Measurements from ENCODE around the gene GPR135. TPM values are rescaled to one million over a fixed set of nuclear protein-coding genes. Genes with fewer than 3 reads are reported as not detected.
A peak's percentile ranks its signal among the peaks of the same experiment; 100 is the strongest.

GPR135 gene
- total and polyA plus RNA-seq, 4 donors, result 5.7 to 8.4 (median 6.3) TPM

GRCh38 chr14:59492384-59492783 is 27.2 kb upstream of the GPR135 start:
- H3K27me3 ChIP-seq (ENCODE audit: control insufficient read depth, insufficient read depth, low read length), result no peaks in the 10 kb centered on the region
- H3K9me3 ChIP-seq (ENCODE audit: control insufficient read depth, insufficient read depth, low read length), result no peaks in the 10 kb centered on the region
- no peaks in the 10 kb centered on the region for H3K4me1 ChIP-seq (ENCODE audit: control insufficient read depth, insufficient read depth, low read length)
- no peak overlapping the region for H3K4me3 ChIP-seq (ENCODE audit: low read depth, low read length)
- no peak overlapping the region for H3K27ac ChIP-seq (ENCODE audit: low read depth, low read length)
- WGBS (ENCODE audit: insufficient coverage), result no CpG with 5 or more reads among the region's 1 CpG
- peaks cover 13% of the 10 kb centered on the region for H3K36me3 ChIP-seq (ENCODE audit: control insufficient read depth, insufficient read depth, low read length)
- DNase-seq (ENCODE audit: low read depth in 4 of 6, low spot score in 6 of 6), result no peak

- no peak for DNase-seq (ENCODE audit: low read depth in 4 of 6, low spot score in 6 of 6)
- WGBS (ENCODE audit: insufficient coverage), result 96% methylated on average over 3 of the region's 3 CpGs
- no peak overlapping the region for H3K4me3 ChIP-seq (ENCODE audit: low read depth, low read length)
- no peaks in the 10 kb centered on the region for H3K9me3 ChIP-seq (ENCODE audit: control insufficient read depth, insufficient read depth, low read length)
- H3K27ac ChIP-seq (ENCODE audit: low read depth, low read length), result no peak overlapping the region
- H3K36me3 ChIP-seq (ENCODE audit: control insufficient read depth, insufficient read depth, low read length), result peaks cover 13% of the 10 kb centered on the region
- H3K27me3 ChIP-seq (ENCODE audit: control insufficient read depth, insufficient read depth, low read length), result no peaks in the 10 kb centered on the region
- peaks cover under 1% of the 10 kb centered on the region for H3K4me1 ChIP-seq (ENCODE audit: control insufficient read depth, insufficient read depth, low read length)
Measured at GRCh38 chr14:59490756-59491155, 25.6 kb upstream of the GPR135 start.

- Histone ChIP-seq H3K27ac (ENCODE audit: low read depth, low read length) (peak overlapping the region; percentile 94), H3K9me3 (ENCODE audit: control insufficient read depth, insufficient read depth, low read length) (no peaks in the 10 kb centered on the region), H3K27me3 (ENCODE audit: control insufficient read depth, insufficient read depth, low read length) (no peaks in the 10 kb centered on the region), H3K4me3 (ENCODE audit: low read depth, low read length) (peak overlapping the region; percentile 93), H3K36me3 (ENCODE audit: control insufficient read depth, insufficient read depth, low read length) (peaks cover 3% of the 10 kb centered on the region), H3K4me1 (ENCODE audit: control insufficient read depth, insufficient read depth, low read length) (peaks cover 12% of the 10 kb centered on the region)
- DNase-seq (ENCODE audit: low read depth in 4 of 6, low spot score in 6 of 6), result peak in 1 of 6 donors; percentile 42
- 0% methylated on average over 25 of the region's 32 CpGs for WGBS (ENCODE audit: insufficient coverage)
Measured at GRCh38 chr14:59484639-59485175, 19.5 kb upstream of the GPR135 start.

- peak; percentile 89 to 99 (median 96) for DNase-seq (ENCODE audit: low read depth in 4 of 6, low spot score in 6 of 6)
- Histone ChIP-seq H3K4me3 (ENCODE audit: low read depth, low read length) (peak within 1 kb of the TSS; percentile 93), H3K9me3 (ENCODE audit: control insufficient read depth, insufficient read depth, low read length) (no peaks in the 10 kb centered on the region), H3K36me3 (ENCODE audit: control insufficient read depth, insufficient read depth, low read length) (peaks cover 3% of the 10 kb centered on the region), H3K27ac (ENCODE audit: low read depth, low read length) (peak within 1 kb of the TSS; percentile 94), H3K27me3 (ENCODE audit: control insufficient read depth, insufficient read depth, low read length) (no peaks in the 10 kb centered on the region), H3K4me1 (ENCODE audit: control insufficient read depth, insufficient read depth, low read length) (peaks cover 12% of the 10 kb centered on the region)
- WGBS (ENCODE audit: insufficient coverage), result under 1% methylated on average over 92 of the region's 92 CpGs
Measured at GRCh38 chr14:59483819-59484638, 18.8 kb upstream of the GPR135 start, which contains the start of the genes JKAMP and L3HYPDH. TSS of gene JKAMP (plus strand) at chr14:59484517. CDS start at chr14:59484590, 73 bp downstream. TSS of gene L3HYPDH (minus strand) at chr14:59484408. CDS start at chr14:59484316, 92 bp downstream.

- Histone ChIP-seq H3K27me3 (ENCODE audit: control insufficient read depth, insufficient read depth, low read length) (no peaks in the 10 kb centered on the region), H3K4me1 (ENCODE audit: control insufficient read depth, insufficient read depth, low read length) (peaks cover 12% of the 10 kb centered on the region), H3K27ac (ENCODE audit: low read depth, low read length) (peak overlapping the region; percentile 94), H3K4me3 (ENCODE audit: low read depth, low read length) (peak overlapping the region; percentile 93), H3K9me3 (ENCODE audit: control insufficient read depth, insufficient read depth, low read length) (no peaks in the 10 kb centered on the region), H3K36me3 (ENCODE audit: control insufficient read depth, insufficient read depth, low read length) (peaks cover under 1% of the 10 kb centered on the region)
- WGBS (ENCODE audit: insufficient coverage), result 4% methylated on average over 16 of the region's 16 CpGs
- DNase-seq (ENCODE audit: low read depth in 4 of 6, low spot score in 6 of 6), result peak in 2 of 6 donors; percentile 45 to 66
Measured at GRCh38 chr14:59483363-59483762, 18.2 kb upstream of the GPR135 start.

GRCh38 chr14:59482541-59483331 is 17.6 kb upstream of the GPR135 start:
- DNase-seq (ENCODE audit: low read depth in 4 of 6, low spot score in 6 of 6), result peak in 1 of 6 donors; percentile 37
- Histone ChIP-seq H3K36me3 (ENCODE audit: control insufficient read depth, insufficient read depth, low read length) (peaks cover 2% of the 10 kb centered on the region), H3K27me3 (ENCODE audit: control insufficient read depth, insufficient read depth, low read length) (no peaks in the 10 kb centered on the region), H3K4me1 (ENCODE audit: control insufficient read depth, insufficient read depth, low read length) (peaks cover 12% of the 10 kb centered on the region), H3K27ac (ENCODE audit: low read depth, low read length) (no peak overlapping the region), H3K4me3 (ENCODE audit: low read depth, low read length) (peak overlapping the region; percentile 93), H3K9me3 (ENCODE audit: control insufficient read depth, insufficient read depth, low read length) (no peaks in the 10 kb centered on the region)
- WGBS (ENCODE audit: insufficient coverage), result 30% methylated on average over 2 of the region's 6 CpGs

GRCh38 chr14:59481871-59482540 is 16.8 kb upstream of the GPR135 start:
- Histone ChIP-seq H3K9me3 (ENCODE audit: control insufficient read depth, insufficient read depth, low read length) (no peaks in the 10 kb centered on the region), H3K27me3 (ENCODE audit: control insufficient read depth, insufficient read depth, low read length) (no peaks in the 10 kb centered on the region), H3K27ac (ENCODE audit: low read depth, low read length) (no peak overlapping the region), H3K4me3 (ENCODE audit: low read depth, low read length) (no peak overlapping the region), H3K36me3 (ENCODE audit: control insufficient read depth, insufficient read depth, low read length) (peaks cover 2% of the 10 kb centered on the region), H3K4me1 (ENCODE audit: control insufficient read depth, insufficient read depth, low read length) (peaks cover 12% of the 10 kb centered on the region)
- WGBS (ENCODE audit: insufficient coverage), result no CpG with 5 or more reads among the region's 2 CpGs
- no peak for DNase-seq (ENCODE audit: low read depth in 4 of 6, low spot score in 6 of 6)

GRCh38 chr14:59481407-59481806 is 16.2 kb upstream of the GPR135 start:
- H3K4me3 ChIP-seq (ENCODE audit: low read depth, low read length), result no peak overlapping the region
- no CpG with 5 or more reads among the region's 2 CpGs for WGBS (ENCODE audit: insufficient coverage)
- DNase-seq (ENCODE audit: low read depth in 4 of 6, low spot score in 6 of 6), result no peak
- H3K9me3 ChIP-seq (ENCODE audit: control insufficient read depth, insufficient read depth, low read length), result no peaks in the 10 kb centered on the region
- no peak overlapping the region for H3K27ac ChIP-seq (ENCODE audit: low read depth, low read length)
- peaks cover 12% of the 10 kb centered on the region for H3K4me1 ChIP-seq (ENCODE audit: control insufficient read depth, insufficient read depth, low read length)
- no peaks in the 10 kb centered on the region for H3K27me3 ChIP-seq (ENCODE audit: control insufficient read depth, insufficient read depth, low read length)
- H3K36me3 ChIP-seq (ENCODE audit: control insufficient read depth, insufficient read depth, low read length), result peaks cover 2% of the 10 kb centered on the region

GRCh38 chr14:59480166-59480565 is 15.0 kb upstream of the GPR135 start:
- no CpG with 5 or more reads among the region's 1 CpG for WGBS (ENCODE audit: insufficient coverage)
- H3K4me3 ChIP-seq (ENCODE audit: low read depth, low read length), result no peak overlapping the region
- H3K9me3 ChIP-seq (ENCODE audit: control insufficient read depth, insufficient read depth, low read length), result no peaks in the 10 kb centered on the region
- DNase-seq (ENCODE audit: low read depth in 4 of 6, low spot score in 6 of 6), result no peak
- H3K36me3 ChIP-seq (ENCODE audit: control insufficient read depth, insufficient read depth, low read length), result peaks cover 2% of the 10 kb centered on the region
- no peaks in the 10 kb centered on the region for H3K27me3 ChIP-seq (ENCODE audit: control insufficient read depth, insufficient read depth, low read length)
- no peak overlapping the region for H3K27ac ChIP-seq (ENCODE audit: low read depth, low read length)
- H3K4me1 ChIP-seq (ENCODE audit: control insufficient read depth, insufficient read depth, low read length), result peaks cover 7% of the 10 kb centered on the region
